ENCODE results near the gene ETAA1. TPM values are rescaled to one million over a fixed set of nuclear protein-coding genes. Genes with fewer than 3 reads are reported as not detected.

The ETAA1 gene
- total and polyA plus RNA-seq, 2 of the 4 experiments (the other 2 are of a cell fraction), result 6.9 to 8.1 TPM

DNA sequence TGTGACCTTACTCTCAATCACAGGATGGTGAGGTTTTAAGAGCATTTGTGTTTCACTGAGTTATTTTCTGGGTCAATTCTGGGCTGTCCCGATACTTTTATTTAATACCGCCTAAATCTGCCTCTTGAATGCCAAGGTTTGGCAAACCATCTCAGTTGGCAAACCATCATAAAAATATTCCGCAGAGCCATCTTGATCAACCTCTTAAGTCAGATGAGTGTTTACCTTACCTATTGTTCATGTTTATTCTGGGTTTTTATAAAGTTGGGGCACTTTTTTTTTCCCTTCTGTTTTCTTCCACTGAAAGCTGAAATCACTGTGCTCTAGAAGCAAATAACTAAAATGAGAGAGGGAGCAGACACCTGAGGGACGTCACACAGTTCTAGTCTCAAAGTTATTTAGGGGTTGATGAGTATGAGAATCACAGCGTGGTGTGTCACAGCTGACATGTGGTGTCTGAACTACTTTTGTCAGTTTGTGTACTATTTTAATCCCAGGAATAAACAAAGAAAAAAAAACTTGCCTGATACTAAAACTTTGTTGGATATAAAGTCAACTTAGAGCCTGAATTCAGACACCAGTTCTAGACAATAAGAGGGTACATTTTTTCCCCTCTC, 48.6 kb downstream of the ETAA1 start:
- Histone ChIP-seq H3K4ac (ENCODE audit: low read depth, low read length) (no peak overlapping the region), H2BK120ac (ENCODE audit: low read depth, low read length) (no peak overlapping the region), H3K14ac (replicated peaks; ENCODE audit: low read depth, low read length) (no peak overlapping the region), H3K4me3 (ENCODE audit: insufficient read depth, low read depth, low read length) (no peak overlapping the region), H3K18ac (ENCODE audit: low read depth, low read length) (no peak overlapping the region), H2BK15ac (ENCODE audit: low read depth, low read length) (no peak overlapping the region), H3K9ac (ENCODE audit: low read depth, low read length) (no peak overlapping the region), H4K20me1 (ENCODE audit: insufficient read depth, low read length) (no peaks in the 10 kb centered on the region), H3K36me3 (ENCODE audit: control insufficient read depth, insufficient read depth, low read length) (no peaks in the 10 kb centered on the region), H2AK9ac (replicated peaks; ENCODE audit: low read depth, low read length, poor library complexity) (no peak overlapping the region), H2AFZ (replicated peaks; ENCODE audit: low read length, poor library complexity) (no peak overlapping the region), H3K4me1 (ENCODE audit: control insufficient read depth, insufficient read depth, low read length) (peaks cover 5% of the 10 kb centered on the region; the same call in 1 of the 2 replicates), H2AK5ac (ENCODE audit: low read depth, low read length) (no peak overlapping the region), H3K4me2 (ENCODE audit: low read depth, low read length) (no peak overlapping the region), H3K79me1 (ENCODE audit: low read depth in 1 of 2, low read length in 2 of 2) (no peaks in the 10 kb centered on the region), H4K5ac (ENCODE audit: low read depth, low read length) (peak overlapping the region; percentile 54; the same call in 1 of the 2 replicates), H3K56ac (ENCODE audit: extremely low read depth, insufficient read depth, low read length) (no peak overlapping the region), H4K8ac (ENCODE audit: low read depth in 2 of 2, low read length in 2 of 2) (no peak overlapping the region), H3K23ac (ENCODE audit: low read depth, low read length) (no peak overlapping the region), H3K9me1 (ENCODE audit: insufficient read depth, low read length) (no peaks in the 10 kb centered on the region), H2BK5ac (ENCODE audit: low read depth, low read length, poor library complexity, severe bottlenecking) (no peak overlapping the region), H3K27me3 (ENCODE audit: control insufficient read depth, insufficient read depth, low read length) (no peaks in the 10 kb centered on the region), H3K27ac (ENCODE audit: insufficient read depth, low read length) (no peak overlapping the region), H2BK20ac (ENCODE audit: low read depth, low read length) (no peak overlapping the region), H3K9me3 (ENCODE audit: control insufficient read depth, insufficient read depth, low read length) (peaks cover 4% of the 10 kb centered on the region), H4K91ac (ENCODE audit: insufficient read depth, low read depth, low read length) (no peak overlapping the region)
- ChIA-PET POLR2A (ENCODE audit: unreplicated experiment) (no interaction called here), CTCF (no interaction called here)
- BruUV-seq (replicated peaks), result no TSS peak
- no CpG with 5 or more reads among the region's 5 CpGs for WGBS, 2 experiments (ENCODE audit: extremely low coverage in 2 of 2, insufficient read length in 1 of 2)
- TF ChIP-seq MXI1 (IDR thresholded peaks at IDR 0.05; ENCODE audit: borderline replicate concordance, low read depth, low read length), result no peak
- TF ChIP-seq MAFK (IDR thresholded peaks at IDR 0.05; ENCODE audit: low read depth, low read length), result no peak
- TF ChIP-seq NFE2L2 (IDR thresholded peaks at IDR 0.05; ENCODE audit: low read depth, low read length), result no peak
- TF ChIP-seq, protein P1, sequence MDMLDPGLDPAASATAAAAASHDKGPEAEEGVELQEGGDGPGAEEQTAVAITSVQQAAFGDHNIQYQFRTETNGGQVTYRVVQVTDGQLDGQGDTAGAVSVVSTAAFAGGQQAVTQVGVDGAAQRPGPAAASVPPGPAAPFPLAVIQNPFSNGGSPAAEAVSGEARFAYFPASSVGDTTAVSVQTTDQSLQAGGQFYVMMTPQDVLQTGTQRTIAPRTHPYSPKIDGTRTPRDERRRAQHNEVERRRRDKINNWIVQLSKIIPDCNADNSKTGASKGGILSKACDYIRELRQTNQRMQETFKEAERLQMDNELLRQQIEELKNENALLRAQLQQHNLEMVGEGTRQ (IDR thresholded peaks at IDR 0.05; ENCODE audit: low read depth, low read length), result no peak
- no peak for TF ChIP-seq RFX5 (IDR thresholded peaks at IDR 0.05; ENCODE audit: low read depth, low read length)
- TF ChIP-seq RCOR1 (IDR thresholded peaks at IDR 0.05; ENCODE audit: insufficient replicate concordance, low read length), result no peak
- TF ChIP-seq SMC3 (IDR thresholded peaks at IDR 0.05; ENCODE audit: low read depth, low read length), result no peak
- in situ Hi-C loops (cut with MboI; ENCODE audit: low sequenced_read_pairs), result no loop called here
- dilution Hi-C loops (cut with HindIII; ENCODE audit: low sequenced_read_pairs, unreplicated experiment), result no loop called here
- ATAC-seq (ENCODE audit: low read depth) (no peak), DNase-seq (peak; percentile 38)
- intact Hi-C loops (cut with micrococcal nuclease), result no loop called here

Data from IMR-90 (cell line).